Measurements from ENCODE around the gene ALDH3B1.

The ALDH3B1 gene

DNA sequence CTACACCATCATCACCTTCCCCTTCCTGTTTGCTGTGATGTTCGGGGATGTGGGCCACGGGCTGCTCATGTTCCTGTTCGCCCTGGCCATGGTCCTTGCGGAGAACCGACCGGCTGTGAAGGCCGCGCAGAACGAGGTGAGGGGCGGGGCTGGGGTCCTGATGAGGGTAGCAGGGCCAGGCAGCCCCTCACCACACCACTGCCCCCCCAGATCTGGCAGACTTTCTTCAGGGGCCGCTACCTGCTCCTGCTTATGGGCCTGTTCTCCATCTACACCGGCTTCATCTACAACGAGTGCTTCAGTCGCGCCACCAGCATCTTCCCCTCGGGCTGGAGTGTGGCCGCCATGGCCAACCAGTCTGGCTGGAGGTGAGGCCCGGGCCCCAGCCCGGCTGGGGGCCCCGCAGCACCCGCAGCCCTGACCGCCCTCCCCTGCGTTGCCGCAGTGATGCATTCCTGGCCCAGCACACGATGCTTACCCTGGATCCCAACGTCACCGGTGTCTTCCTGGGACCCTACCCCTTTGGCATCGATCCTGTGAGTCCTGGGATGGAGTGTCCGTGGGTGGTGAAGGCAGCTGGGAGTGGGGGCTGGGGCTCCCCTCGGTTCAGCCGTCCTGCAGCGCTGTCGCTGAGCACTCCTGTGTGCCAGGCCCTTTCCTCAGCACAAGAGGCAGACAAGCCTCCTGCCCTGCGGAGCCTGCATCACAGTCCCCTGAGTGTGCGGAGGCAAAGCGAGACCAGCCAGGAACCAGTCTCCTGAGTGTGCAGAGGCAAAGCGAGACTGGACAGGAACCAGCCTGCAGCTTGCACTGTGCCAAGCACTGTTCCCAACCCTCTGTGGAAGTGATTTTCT, 37.5 kb downstream of the ALDH3B1 start:
- no peak for FAIRE-seq

DNA sequence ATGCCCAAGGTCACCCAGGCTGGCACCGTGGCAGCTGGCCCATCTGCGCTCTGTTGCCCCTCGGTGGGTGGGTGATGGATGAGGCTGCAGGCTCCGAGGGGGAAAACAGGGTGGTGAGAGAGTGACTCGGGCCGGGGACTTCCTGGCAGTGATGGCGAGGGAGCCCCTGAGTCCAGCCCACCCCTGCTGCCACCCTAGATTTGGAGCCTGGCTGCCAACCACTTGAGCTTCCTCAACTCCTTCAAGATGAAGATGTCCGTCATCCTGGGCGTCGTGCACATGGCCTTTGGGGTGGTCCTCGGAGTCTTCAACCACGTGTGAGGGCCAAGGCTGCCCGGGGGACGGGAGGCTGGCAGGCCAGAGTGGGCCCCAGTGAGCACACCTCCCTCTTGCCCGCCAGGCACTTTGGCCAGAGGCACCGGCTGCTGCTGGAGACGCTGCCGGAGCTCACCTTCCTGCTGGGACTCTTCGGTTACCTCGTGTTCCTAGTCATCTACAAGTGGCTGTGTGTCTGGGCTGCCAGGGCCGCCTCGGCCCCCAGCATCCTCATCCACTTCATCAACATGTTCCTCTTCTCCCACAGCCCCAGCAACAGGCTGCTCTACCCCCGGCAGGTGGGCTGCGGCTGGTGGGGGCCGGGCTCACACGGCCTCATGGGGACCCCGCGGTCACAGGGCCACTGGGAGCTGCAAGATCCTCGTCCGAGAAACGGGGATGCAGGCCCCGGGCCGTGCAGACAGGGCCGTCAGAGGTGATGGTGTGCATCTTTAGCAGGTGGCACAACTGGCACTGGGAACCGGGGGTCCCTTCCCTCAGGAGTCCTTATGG, 38.8 kb downstream of the ALDH3B1 start:
- no peak for FAIRE-seq

- FAIRE-seq, result no peak
Measured at GRCh38 chr11:68049509-68050370, 39.6 kb downstream of the ALDH3B1 start.

GRCh38 chr11:68050371-68050841, 40.3 kb downstream of the ALDH3B1 start:
- no peak for FAIRE-seq

DNA sequence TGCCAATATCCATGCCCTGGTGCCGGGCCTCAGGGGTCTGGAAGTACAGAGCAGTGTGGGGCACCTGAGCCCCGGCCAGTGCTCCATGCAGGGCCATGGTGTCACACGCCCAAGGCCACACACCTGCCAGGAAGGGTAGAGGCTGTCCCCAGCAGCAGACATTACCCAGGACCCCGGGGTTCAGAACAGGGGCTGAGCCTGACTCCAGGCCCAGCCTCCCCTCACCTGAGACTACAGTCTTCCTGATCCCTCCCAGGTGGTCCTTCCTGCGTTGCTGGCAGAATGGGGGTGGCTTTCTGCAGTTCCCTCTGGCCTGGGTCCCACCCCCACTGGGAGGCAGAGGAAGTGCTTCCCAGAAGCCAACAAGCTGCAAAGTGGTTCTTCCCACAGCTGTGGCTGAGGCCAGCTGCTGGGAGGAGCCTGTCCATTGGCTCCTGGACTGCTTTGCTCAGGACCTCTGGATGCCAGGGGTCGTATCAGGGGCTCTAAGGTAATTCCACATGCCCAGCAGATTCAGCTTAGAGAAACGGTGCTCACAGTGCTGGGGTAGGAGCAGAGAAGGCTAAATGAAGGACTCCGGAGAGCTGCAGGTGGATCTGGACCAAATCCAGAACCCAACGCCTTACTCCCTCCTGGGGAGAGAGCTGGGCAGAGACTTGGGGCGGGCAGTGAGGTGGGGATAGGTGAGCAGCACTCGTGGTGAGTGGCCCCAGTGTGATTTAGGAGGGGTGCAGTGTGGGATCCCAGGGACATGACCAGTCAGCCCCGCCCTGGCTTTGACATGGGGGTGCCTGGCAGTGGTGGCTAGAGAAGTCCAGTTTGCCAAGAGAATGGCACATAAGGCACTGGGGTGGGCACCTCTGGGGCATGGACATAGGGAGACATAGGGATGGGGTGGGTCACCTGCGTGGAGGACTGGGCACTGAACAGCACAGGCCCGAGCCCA, 41.3 kb downstream of the ALDH3B1 start:
- no peak for FAIRE-seq

DNA sequence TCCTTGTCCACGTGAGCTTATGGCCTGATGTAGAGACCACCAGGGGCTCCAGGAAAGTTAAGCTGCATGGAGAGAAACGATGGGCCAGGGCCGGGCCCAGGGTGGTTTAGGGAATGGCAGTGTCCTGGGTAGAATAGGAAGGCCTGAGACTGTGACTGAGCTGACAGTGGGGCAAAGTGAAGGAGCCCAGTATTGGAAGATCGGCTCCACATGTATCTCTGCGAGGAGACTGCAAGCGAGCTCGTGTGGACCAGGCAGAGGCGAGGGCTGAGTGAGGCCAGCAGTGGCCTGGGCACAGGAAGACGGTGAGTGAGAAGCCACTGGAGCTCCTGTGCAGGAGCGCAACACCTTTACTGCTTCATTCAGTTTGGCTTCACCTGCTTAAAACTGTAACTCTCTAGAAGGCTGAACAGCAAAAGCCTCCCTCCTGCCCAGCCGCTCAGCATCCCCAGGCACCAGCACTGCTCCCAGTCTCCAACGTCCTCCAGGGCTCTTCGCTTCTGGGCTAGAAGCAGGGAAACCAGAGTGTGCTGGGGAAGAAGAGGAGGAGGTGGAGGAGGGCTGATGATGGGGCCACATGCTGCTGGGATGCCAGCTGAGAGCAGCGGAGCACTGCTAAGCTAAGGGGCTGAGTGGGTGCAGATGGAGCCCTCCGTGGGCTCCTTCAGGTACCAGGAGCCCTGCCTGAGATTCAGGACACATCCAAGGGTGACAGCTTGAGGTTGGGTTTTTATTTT, 42.2 kb downstream of the ALDH3B1 start:
- no peak for FAIRE-seq

- FAIRE-seq, result no peak
Measured at GRCh38 chr11:68053117-68053516, 43.0 kb downstream of the ALDH3B1 start.

- FAIRE-seq, result no peak
Measured at GRCh38 chr11:68053981-68054812, 44.1 kb downstream of the ALDH3B1 start.

GRCh38 chr11:68056317-68057285, 46.5 kb downstream of the ALDH3B1 start:
- no peak for FAIRE-seq

GRCh38 chr11:68057807-68058206, 47.7 kb downstream of the ALDH3B1 start:
- FAIRE-seq, result no peak

DNA sequence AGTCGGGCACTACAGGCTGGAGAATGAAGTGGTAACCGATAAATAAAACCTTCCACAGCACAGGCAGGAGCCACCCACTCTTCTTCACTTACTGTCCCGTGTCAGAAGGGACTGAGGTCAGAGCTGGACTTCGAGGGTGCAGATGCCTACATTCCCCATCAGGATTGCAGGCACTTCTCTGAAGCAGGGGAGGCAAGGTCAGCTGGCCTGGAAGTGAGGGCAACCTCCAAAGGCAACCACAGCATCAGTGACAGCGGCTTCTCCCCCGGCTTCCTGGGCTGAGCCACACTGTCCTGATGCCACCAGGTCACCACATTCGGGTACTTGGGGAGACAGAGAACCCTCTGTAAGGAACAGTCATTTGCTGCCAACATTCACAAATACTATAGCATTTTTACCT, 51.4 kb downstream of the ALDH3B1 start:
- FAIRE-seq, result no peak

DNA sequence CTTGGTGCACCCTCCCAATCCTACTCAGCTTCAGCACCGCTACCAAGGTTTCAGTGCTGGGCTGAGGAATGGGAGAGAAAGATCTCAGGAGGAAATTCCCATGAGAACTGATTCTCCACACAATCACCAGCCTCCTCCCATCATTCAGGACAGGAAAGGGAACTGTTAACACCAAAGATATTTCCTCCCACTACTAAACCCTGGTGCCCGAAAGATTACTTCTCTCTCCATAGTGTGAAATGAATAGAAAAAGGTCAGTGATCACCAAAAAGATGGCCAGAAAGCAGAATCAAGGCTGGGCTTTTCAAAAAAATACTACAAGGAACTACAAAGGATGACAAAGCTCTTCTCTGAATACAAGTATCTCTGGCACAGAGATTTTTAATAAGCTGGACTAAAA, 54.8 kb downstream of the ALDH3B1 start:
- no peak for FAIRE-seq

DNA sequence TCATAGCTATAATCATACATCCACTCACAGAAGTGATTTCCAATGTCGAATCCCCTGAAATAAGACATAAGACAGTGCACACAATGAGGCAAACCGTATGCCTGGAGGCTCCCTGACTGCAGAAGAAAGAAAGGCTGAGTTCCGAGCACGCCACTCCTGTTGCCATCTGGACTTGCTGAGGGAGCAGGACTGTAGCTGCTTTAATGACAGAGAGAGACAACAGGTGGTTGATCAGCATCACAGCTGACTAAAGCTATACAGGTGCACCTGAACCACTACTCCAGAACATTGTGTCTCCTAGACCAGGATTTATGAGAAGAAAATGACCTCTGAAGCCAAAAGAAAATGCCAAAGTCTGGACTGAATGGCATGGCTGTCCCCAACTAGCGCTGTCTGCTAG, 55.7 kb downstream of the ALDH3B1 start:
- no peak for FAIRE-seq

DNA sequence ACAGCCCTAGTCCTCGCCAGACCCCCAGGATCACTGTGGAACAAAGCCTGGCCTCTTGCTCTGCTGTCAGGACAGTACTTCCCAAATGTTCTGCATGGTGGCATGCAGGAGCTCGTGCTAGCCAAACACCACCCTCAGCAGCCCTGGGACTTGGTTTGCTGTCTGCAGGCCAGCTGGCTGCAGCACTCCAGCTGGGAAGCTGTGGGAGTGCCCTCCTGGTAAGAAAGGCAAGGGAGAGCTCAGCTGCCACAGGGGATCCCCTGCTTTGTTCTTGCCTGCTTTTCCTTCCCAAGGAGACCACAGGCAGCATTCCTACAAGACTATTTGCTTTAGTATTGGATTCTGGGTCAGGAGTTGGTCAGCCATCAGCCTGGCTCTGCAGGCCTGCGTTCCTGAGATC, 56.6 kb downstream of the ALDH3B1 start:
- no peak for FAIRE-seq

DNA sequence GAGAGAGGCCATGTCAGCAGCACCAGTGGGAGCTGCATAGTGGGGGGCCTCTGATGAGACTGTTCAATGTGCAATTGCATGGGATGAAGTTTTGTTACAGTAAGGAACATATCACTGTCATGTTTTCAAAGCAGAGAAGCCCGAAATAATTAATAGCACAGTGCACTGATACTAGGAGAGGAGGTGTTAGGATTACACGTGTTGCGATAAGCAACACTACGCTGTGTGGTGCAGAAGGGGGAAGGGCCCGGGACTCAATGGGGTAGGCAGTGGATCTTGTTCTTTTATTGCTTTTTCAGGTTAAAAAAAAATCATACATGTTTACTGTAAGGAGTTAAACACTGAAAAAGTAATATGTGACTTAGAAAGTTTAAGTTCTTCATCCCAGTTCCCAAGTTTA, 57.9 kb downstream of the ALDH3B1 start:
- no peak for FAIRE-seq

DNA sequence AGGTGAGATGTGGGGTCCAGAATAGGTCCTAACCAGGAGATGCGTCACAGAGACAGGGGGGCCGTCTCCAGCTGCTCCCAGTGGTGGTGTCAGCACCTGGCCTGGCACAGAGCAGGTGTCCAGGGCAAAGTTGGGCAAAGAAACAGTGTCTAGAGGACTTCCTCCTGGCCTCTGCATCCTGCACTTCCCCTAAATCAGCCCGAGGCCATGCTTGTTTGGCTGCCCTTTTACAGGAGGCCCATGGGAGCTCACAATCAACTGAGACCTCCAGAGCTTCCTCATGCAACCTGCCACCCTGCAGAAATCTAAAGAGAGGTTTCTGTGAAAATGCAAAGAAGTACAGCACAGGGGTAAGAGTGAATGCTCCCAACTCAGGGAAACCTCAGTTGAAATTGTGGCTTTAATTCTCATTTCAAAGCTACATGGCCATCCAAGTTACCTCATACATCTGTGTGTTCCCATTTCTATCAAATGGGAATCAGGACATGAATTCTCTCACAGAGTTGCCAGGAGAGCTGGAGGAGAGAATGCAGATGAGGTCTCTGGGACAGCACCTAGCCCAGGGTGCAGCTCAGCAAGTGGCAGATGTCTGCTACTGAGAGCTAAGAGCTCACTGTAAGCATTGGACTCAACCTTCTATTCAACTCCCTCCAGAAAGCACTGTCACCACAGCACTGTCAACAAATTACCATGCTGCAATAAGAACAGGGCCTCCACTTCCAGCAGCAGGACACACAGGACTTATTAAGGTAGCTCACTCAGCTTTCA, 61.3 kb downstream of the ALDH3B1 start:
- FAIRE-seq, result no peak

GRCh38 chr11:68074584-68075352, 64.6 kb downstream of the ALDH3B1 start:
- FAIRE-seq, result no peak
